ENCODE results near the gene SPG21. TPM values are rescaled to one million over a fixed set of nuclear protein-coding genes. Genes with fewer than 3 reads are reported as not detected.
A peak's percentile ranks its signal among the peaks of the same experiment; 100 is the strongest.
"Not testable (repeated sequence)": the region's sequence is repeated elsewhere in the genome, so short reads cannot be mapped to it uniquely, and the experiment has no call there.

Gene SPG21
- total RNA-seq, 1 donor from 2014 or later: 71.8 TPM

DNA sequence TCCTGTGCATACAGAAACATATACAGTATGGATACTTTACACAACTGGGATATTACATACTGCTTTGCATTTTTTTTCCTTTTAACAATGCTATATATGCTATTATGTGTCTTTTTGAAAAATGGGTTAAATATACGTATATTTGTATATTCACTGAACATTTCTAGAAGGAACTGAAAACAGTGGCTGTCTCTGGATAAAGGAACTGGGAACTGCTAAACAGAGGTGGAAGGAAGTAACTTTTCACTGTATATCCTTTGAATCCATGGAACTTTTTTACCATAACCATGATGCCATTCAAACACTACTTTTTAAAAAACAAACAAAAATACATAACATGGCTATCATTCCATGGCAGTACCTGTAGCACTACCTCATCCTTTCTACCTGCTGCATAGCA lies 37.9 kb upstream of the SPG21 start:
- Mint-ChIP-seq H3K27ac (ENCODE audit: unreplicated experiment) (no peak overlapping the region), H3K9me3 (no peaks in the 10 kb centered on the region), H3K4me1 (peaks cover 12% of the 10 kb centered on the region), H3K27me3 (ENCODE audit: low read depth) (peaks cover 5% of the 10 kb centered on the region), H3K36me3 (ENCODE audit: low read depth) (no peaks in the 10 kb centered on the region), H3K4me3 (peak overlapping the region; percentile 88)
- DNase-seq (ENCODE audit: low read depth, low spot score): no peak
- TF ChIP-seq, protein P1, sequence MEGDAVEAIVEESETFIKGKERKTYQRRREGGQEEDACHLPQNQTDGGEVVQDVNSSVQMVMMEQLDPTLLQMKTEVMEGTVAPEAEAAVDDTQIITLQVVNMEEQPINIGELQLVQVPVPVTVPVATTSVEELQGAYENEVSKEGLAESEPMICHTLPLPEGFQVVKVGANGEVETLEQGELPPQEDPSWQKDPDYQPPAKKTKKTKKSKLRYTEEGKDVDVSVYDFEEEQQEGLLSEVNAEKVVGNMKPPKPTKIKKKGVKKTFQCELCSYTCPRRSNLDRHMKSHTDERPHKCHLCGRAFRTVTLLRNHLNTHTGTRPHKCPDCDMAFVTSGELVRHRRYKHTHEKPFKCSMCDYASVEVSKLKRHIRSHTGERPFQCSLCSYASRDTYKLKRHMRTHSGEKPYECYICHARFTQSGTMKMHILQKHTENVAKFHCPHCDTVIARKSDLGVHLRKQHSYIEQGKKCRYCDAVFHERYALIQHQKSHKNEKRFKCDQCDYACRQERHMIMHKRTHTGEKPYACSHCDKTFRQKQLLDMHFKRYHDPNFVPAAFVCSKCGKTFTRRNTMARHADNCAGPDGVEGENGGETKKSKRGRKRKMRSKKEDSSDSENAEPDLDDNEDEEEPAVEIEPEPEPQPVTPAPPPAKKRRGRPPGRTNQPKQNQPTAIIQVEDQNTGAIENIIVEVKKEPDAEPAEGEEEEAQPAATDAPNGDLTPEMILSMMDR (conservative IDR thresholded peaks at IDR 0.05): no peak

DNA sequence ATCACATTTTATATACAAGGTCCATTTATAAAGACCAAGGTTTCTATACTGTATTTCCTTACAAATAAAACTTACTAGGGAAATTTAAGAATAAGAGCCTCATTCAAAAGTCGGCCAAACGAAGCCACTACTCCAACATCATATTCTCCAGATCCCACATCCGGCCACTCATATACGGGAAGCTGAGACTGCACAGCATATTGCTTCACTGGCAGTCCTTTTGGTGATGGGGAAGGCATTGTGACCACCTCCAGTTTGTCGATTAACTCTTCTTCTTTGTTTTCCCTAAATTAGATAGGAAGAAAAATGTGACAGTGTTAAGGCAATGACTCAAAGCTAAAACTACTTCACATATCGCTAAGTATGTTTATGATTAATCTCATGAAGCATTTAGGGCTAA lies 37.0 kb upstream of the SPG21 start:
- no peak for DNase-seq (ENCODE audit: low read depth, low spot score)
- Mint-ChIP-seq H3K4me3 (peak overlapping the region; percentile 70), H3K27ac (ENCODE audit: unreplicated experiment) (no peak overlapping the region), H3K36me3 (ENCODE audit: low read depth) (no peaks in the 10 kb centered on the region), H3K9me3 (no peaks in the 10 kb centered on the region), H3K27me3 (ENCODE audit: low read depth) (peaks cover under 1% of the 10 kb centered on the region), H3K4me1 (peaks cover 12% of the 10 kb centered on the region)
- TF ChIP-seq, protein P1 (conservative IDR thresholded peaks at IDR 0.05): no peak

DNA sequence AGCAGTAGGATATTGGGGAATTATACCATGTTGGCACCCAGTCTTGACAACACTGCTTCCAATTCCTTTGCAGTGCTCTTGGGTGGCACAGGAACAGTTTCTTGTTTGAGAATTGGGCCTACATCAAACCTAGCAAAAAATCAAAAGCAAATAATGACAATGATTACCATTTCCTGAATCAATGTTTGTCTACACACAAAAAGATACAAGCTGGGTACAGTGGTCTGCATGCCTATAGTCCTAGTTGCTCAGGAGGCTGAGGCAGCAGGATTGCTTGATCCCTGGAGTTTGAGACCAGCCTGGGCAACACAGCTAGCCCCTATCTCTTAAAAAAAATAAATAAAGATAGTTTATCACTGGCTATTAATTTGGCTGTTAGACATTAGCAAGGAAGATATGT lies 31.8 kb upstream of the SPG21 start:
- Mint-ChIP-seq H3K9me3 (no peaks in the 10 kb centered on the region), H3K36me3 (ENCODE audit: low read depth) (peaks cover 7% of the 10 kb centered on the region), H3K27ac (ENCODE audit: unreplicated experiment) (no peak overlapping the region), H3K4me3 (no peak overlapping the region), H3K27me3 (ENCODE audit: low read depth) (no peaks in the 10 kb centered on the region), H3K4me1 (no peaks in the 10 kb centered on the region)
- no peak for DNase-seq (ENCODE audit: low read depth, low spot score)
- TF ChIP-seq, protein P1 (conservative IDR thresholded peaks at IDR 0.05): no peak

DNA sequence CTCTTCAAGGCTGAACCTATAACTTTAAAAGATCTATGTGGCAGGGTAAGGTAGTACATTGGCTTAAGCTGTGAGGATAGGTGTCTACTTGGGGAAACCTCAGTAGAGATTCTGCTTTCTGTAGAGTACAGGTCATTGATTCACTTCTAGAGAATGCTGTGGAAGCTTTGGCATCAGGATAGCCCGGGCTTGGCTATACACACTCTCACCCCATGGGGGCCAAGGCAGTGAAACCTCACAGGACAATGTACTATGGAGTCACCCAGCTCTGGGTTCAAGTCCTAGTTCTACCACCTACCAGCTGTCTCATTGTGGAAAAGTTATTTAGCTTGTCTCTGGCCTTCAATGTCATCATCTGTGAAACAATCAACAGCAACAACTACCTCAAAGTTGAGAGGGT lies 30.7 kb upstream of the SPG21 start:
- peaks cover 10% of the 10 kb centered on the region for H3K36me3 Mint-ChIP-seq (ENCODE audit: low read depth)
- DNase-seq (ENCODE audit: low read depth, low spot score): no peak
- TF ChIP-seq, protein P1 (conservative IDR thresholded peaks at IDR 0.05): no peak
- no peak overlapping the region for H3K27ac Mint-ChIP-seq (ENCODE audit: unreplicated experiment)
- H3K9me3 Mint-ChIP-seq: no peaks in the 10 kb centered on the region
- H3K27me3 Mint-ChIP-seq (ENCODE audit: low read depth): no peaks in the 10 kb centered on the region
- no peak overlapping the region for H3K4me3 Mint-ChIP-seq
- no peaks in the 10 kb centered on the region for H3K4me1 Mint-ChIP-seq

DNA sequence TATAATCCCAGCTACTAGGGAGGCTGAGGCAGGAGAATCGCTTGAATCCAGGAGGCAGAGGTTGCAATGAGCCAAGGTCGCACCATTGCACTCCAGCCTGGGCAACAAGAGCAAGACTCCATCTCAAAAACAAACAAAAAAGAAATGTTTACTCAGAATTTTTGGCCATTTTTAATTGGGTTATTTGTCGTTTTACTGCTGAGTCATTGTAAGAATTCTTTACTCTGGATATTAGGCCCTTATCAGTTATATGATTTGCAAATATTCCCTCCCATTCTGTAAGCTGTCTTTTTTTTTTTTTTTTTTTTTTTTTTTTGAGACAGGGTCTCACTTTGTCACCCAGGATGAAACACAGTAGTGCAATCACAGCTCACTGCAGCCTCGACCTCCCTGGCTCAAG lies 21.5 kb upstream of the SPG21 start:
- DNase-seq (ENCODE audit: low read depth, low spot score); H3K4me3 Mint-ChIP-seq; H3K4me1 Mint-ChIP-seq; H3K27me3 Mint-ChIP-seq (ENCODE audit: low read depth); H3K27ac Mint-ChIP-seq (ENCODE audit: unreplicated experiment); H3K9me3 Mint-ChIP-seq: not testable (repeated sequence)
- peaks cover 36% of the 10 kb centered on the region for H3K36me3 Mint-ChIP-seq (ENCODE audit: low read depth)

DNA sequence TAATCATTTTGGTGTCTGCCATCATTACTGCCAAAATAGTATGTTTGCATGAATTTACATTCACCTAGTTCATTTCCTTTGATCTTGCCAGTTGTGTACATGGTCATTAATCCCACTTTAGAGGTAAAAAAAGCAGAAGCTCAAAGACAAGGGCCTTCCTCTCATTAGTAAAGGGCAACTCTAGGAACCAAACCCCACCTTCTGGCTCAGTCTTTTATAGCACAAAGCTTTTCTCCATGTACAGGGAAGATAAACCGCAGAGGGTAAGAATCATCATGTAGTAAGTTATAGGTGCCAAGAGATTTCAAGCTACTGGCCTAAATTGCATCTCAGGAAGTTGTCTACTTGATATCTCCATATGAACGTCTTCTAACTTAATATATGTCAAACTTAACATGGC lies 19.3 kb upstream of the SPG21 start:
- no peak overlapping the region for H3K4me3 Mint-ChIP-seq
- peaks cover 9% of the 10 kb centered on the region for H3K9me3 Mint-ChIP-seq
- H3K27ac Mint-ChIP-seq (ENCODE audit: unreplicated experiment): no peak overlapping the region
- peaks cover 29% of the 10 kb centered on the region for H3K36me3 Mint-ChIP-seq (ENCODE audit: low read depth)
- H3K27me3 Mint-ChIP-seq (ENCODE audit: low read depth): no peaks in the 10 kb centered on the region
- DNase-seq (ENCODE audit: low read depth, low spot score): no peak
- TF ChIP-seq, protein P1 (conservative IDR thresholded peaks at IDR 0.05): no peak
- no peaks in the 10 kb centered on the region for H3K4me1 Mint-ChIP-seq
